H1 (cell line): ENCODE measurements around the gene DOK6. TPM values are rescaled to one million over a fixed set of nuclear protein-coding genes. Genes with fewer than 3 reads are reported as not detected.

Experiments used
- FOSL1 ChIP-seq: IDR thresholded peaks from 2 replicates; pipeline ENCODE4 v1.6.1; 2011; ENCODE audit warnings: mild to moderate bottlenecking, low read depth, low read length, moderate library complexity; ENCODE audit not compliant: insufficient read depth
- HDAC2 ChIP-seq, 2 experiments: fragments of 300-600 bp in 1 of 2; sonication (generic) in 1 of 2; IDR thresholded peaks; 2 replicates each; pipeline ENCODE4 v1.6.1; 2011 to 2012; ENCODE audit warnings: low read depth in 2 of 2, low read length in 2 of 2, mild to moderate bottlenecking in 2 of 2, moderate library complexity in 2 of 2, borderline replicate concordance in 1 of 2, inconsistent platforms in 1 of 2
- RAD21 ChIP-seq, 2 experiments: IDR thresholded peaks in 1 of 2; conservative IDR thresholded peaks in 1 of 2; 2 replicates each; pipeline ENCODE4 v1.6.1; 2011; ENCODE audit warnings: low read depth in 2 of 2, low read length in 2 of 2, improper control_type of control experiment in 1 of 2, inconsistent platforms in 1 of 2, mild to moderate bottlenecking in 1 of 2, moderate library complexity in 1 of 2
- polyA plus RNA-seq, 7 experiments: library from polyadenylated mRNA; depleted of rRNA in 3 of 7; stranded (reverse) in 5 of 7; unstranded in 2 of 7; fragments of >200 nt in 5 of 7; fragments of 200-250 nt in 2 of 7; gene quantifications; 1 replicate in 5 of 7; 2 replicates in 1 of 7; 4 replicates in 1 of 7; pipeline versions ENCODE4 v1.2.1 to v1.2.3, GENCODE V29; 2011 to 2013; ENCODE audit warnings: missing spikeins in 2 of 7, mixed read lengths in 2 of 7
- total RNA-seq: library from RNA; stranded (reverse); fragmentation: NEBNext Ultra II Directional; extraction: Animal tissue kit (Norgen Biotek cat#: 25700); gene quantifications from 2 replicates; pipeline ENCODE4 v1.2.1, GENCODE V29; 2021

DOK6 gene
- total and polyA plus RNA-seq, 2 of the 8 experiments (the other 6 are each of a cell fraction or from before 2014, with no cell fraction given), result 0.33 to 0.50 TPM

DNA sequence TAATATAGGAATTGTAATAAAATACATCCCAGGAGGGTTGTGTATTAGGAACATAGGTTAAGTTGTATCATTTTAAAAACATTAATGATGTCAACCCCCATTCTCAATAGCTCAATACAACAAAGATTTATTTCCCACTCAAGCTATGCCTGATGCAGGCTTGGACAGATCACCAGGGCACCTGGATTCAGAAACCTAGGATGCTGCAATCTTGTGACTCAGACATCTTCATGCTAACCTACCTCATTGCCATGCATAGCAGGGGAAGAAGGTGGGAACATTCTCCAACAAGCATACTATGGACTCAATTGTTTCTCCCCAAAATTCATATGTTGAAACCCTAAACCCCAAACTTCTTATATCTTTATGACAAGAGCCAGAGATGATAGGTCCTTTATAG, 302.8 kb downstream of the DOK6 start (continued):
- TF ChIP-seq RAD21 (IDR thresholded peaks at IDR 0.05 in 1 of 2, conservative IDR thresholded peaks at IDR 0.05 in 1 of 2; ENCODE audit: low read depth in 2 of 2, low read length in 2 of 2) (no peak), FOSL1 (no peak), HDAC2 (IDR thresholded peaks at IDR 0.05; ENCODE audit: borderline replicate concordance in 1 of 2, low read depth in 2 of 2, low read length in 2 of 2) (no peak)
